ENCODE data around the gene FOSB.

FOSB gene

DNA sequence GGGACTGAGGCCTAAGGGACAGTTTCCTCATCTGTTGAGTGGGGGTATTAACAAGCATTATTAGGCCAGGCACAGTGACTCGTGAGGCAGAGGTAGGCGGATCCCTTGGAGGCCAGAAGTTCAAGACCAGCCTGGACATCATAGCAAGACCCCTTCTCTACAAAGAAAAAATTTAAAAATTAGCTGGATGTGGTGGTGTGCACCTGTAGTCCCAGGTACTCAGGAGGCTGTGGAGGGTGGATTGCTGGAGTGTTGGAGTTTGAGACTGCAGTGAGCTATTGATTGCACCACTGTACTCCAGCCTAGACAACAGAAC, 11.3 kb upstream of the FOSB start:
- no peak for TF ChIP-seq CTCF (IDR thresholded peaks at IDR 0.05; ENCODE audit: low read depth, low read length)
- H3K4me3 ChIP-seq (replicated peaks in 1 of 2; ENCODE audit: low read depth in 2 of 2, low read length in 2 of 2) = no peak overlapping the region
- no peak for DNase-seq (ENCODE audit: low read depth in 2 of 2)

- H3K4me3 ChIP-seq (replicated peaks in 1 of 2; ENCODE audit: low read depth in 2 of 2, low read length in 2 of 2) = no peak overlapping the region
- no peak for TF ChIP-seq CTCF (IDR thresholded peaks at IDR 0.05; ENCODE audit: low read depth, low read length)
- DNase-seq (ENCODE audit: low read depth in 2 of 2) = no peak
Measured at GRCh38 chr19:45457776-45458175, 10.0 kb upstream of the FOSB start.

DNA sequence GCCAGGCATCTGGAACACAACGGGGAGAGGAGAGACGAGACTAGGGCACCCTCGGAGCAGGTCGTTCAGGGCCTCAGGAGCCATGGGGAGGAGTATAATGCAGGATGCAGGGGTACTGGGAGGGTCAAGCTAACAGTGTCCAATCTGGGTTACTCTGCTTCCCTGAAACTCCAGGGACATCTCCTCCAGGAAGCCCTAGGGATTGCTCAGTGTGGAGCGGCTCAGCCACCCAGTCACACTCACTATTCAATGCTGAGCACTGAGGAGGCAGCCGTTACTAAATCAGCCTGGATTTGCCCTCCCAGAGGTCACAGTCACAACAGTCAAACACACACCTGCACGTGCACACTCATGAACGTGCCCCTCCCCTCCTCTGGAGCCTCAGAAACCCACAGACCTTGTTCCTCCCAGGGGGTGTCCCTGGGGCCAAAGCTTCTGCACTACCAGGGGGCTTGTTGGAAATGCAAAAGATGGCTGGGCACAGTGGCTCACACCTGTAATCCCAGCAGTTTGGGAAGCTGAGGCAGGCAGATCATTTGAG, 6.9 kb upstream of the FOSB start:
- no peak for TF ChIP-seq CTCF (IDR thresholded peaks at IDR 0.05; ENCODE audit: low read depth, low read length)
- no peak overlapping the region for H3K4me3 ChIP-seq (replicated peaks in 1 of 2; ENCODE audit: low read depth in 2 of 2, low read length in 2 of 2)
- DNase-seq (ENCODE audit: low read depth in 2 of 2) = no peak

GRCh38 chr19:45462174-45462573, 5.6 kb upstream of the FOSB start:
- TF ChIP-seq CTCF (IDR thresholded peaks at IDR 0.05; ENCODE audit: low read depth, low read length) = no peak
- DNase-seq (ENCODE audit: low read depth in 2 of 2) = no peak
- H3K4me3 ChIP-seq (replicated peaks in 1 of 2; ENCODE audit: low read depth in 2 of 2, low read length in 2 of 2) = no peak overlapping the region

- no peak for DNase-seq (ENCODE audit: low read depth in 2 of 2)
- no peak overlapping the region for H3K4me3 ChIP-seq (replicated peaks in 1 of 2; ENCODE audit: low read depth in 2 of 2, low read length in 2 of 2)
- TF ChIP-seq CTCF (IDR thresholded peaks at IDR 0.05; ENCODE audit: low read depth, low read length) = no peak
Measured at GRCh38 chr19:45463241-45463640, 4.6 kb upstream of the FOSB start.

- no peak for DNase-seq (ENCODE audit: low read depth in 2 of 2)
- H3K4me3 ChIP-seq (replicated peaks in 1 of 2; ENCODE audit: low read depth in 2 of 2, low read length in 2 of 2) = no peak overlapping the region
- no peak for TF ChIP-seq CTCF (IDR thresholded peaks at IDR 0.05; ENCODE audit: low read depth, low read length)
Measured at GRCh38 chr19:45464274-45464673, 3.5 kb upstream of the FOSB start.

DNA sequence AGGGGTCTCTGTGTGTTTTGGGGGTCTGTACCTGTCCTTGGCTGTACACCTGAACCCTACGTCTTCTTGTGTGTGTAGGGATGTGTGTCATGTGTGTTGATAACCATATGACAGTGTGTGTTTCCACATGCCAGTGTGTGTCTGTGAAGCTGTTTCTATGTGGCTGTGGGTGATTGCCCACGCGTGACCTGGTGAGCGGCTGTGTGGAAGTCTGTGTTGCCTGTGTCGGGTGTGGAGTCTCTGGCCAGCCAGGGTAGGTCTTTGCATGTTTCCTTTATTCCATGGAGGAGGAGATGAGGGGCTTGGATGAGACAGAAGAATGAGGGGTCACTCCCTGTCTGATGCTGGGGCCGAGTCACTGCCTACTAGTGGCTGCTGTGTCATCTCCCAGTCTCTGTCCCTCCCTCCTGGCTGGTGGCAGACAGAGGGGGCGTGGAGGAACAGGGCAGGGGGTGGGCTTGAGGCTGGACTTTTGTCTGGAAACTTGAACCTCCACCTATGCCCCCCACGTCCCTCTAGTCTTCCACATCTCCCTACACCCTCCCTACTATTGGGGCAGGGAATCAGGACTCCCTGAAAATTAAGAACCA, 2.8 kb upstream of the FOSB start:
- no peak for DNase-seq (ENCODE audit: low read depth in 2 of 2)
- H3K4me3 ChIP-seq (replicated peaks in 1 of 2; ENCODE audit: low read depth in 2 of 2, low read length in 2 of 2) = no peak overlapping the region
- no peak for TF ChIP-seq CTCF (IDR thresholded peaks at IDR 0.05; ENCODE audit: low read depth, low read length)
